Measurements from ENCODE around the gene PDE1C. TPM values are rescaled to one million over a fixed set of nuclear protein-coding genes. Genes with fewer than 3 reads are reported as not detected.

PDE1C gene
- total RNA-seq, 3 donors from 2014 or later (not counting 1 experiment from before 2014, with no cell fraction given), result not detected

DNA sequence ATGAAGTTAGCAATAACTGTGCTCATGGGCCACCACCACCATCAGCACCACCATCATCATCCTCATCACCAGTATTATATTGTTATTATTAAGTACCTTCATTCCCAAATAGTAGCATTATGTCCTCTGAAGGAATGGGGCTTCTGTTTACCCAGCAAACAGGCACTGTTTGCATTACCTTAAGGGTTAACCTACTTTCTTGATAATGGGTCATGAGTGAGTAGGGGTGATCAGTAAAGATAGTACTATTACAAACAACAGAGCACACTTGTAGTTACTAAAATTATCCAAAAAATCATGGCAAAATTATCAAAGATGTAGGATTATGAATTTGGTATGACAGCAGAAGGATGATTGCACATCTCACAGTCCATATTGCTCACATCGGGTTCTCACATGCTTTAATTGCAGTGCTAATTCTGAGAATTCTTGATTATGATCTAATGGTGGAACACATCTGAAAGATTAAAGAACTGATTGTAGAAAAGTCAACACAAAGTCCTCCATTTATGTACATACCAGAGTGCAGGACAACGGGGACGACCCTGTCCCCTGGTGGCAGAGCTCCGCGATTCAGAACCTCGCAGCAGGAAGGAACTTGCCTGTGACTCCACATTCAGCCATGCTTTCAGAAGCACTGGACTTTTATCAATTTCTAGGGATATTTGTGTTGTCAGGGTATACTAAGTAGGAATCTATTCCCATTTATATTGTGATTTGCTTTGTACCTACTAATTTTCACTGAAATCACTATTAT lies 31.0 kb downstream of the PDE1C start:
- DNase-seq, result no peak
- Mint-ChIP-seq H3K27ac (no peak overlapping the region), H3K9me3 (no peaks in the 10 kb centered on the region), H3K27me3 (ENCODE audit: low read depth in 2 of 2) (no peaks in the 10 kb centered on the region), H3K4me1 (no peaks in the 10 kb centered on the region), H3K4me3 (no peak overlapping the region), H3K36me3 (no peaks in the 10 kb centered on the region)
- intact Hi-C loops (cut with micrococcal nuclease), result no loop called here
- Histone ChIP-seq H3K27ac (ENCODE audit: low read length) (no peak overlapping the region), H3K4me1 (ENCODE audit: control insufficient read depth, insufficient read depth, low read length) (no peaks in the 10 kb centered on the region), H3K27me3 (ENCODE audit: control insufficient read depth, insufficient read depth, low read length) (no peaks in the 10 kb centered on the region), H3K4me3 (ENCODE audit: low read length) (no peak overlapping the region), H3K9me3 (ENCODE audit: control insufficient read depth, insufficient read depth, low read length) (no peaks in the 10 kb centered on the region), H3K36me3 (ENCODE audit: control insufficient read depth, insufficient read depth, low read length) (no peaks in the 10 kb centered on the region)
- TF ChIP-seq, protein P1, sequence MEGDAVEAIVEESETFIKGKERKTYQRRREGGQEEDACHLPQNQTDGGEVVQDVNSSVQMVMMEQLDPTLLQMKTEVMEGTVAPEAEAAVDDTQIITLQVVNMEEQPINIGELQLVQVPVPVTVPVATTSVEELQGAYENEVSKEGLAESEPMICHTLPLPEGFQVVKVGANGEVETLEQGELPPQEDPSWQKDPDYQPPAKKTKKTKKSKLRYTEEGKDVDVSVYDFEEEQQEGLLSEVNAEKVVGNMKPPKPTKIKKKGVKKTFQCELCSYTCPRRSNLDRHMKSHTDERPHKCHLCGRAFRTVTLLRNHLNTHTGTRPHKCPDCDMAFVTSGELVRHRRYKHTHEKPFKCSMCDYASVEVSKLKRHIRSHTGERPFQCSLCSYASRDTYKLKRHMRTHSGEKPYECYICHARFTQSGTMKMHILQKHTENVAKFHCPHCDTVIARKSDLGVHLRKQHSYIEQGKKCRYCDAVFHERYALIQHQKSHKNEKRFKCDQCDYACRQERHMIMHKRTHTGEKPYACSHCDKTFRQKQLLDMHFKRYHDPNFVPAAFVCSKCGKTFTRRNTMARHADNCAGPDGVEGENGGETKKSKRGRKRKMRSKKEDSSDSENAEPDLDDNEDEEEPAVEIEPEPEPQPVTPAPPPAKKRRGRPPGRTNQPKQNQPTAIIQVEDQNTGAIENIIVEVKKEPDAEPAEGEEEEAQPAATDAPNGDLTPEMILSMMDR (IDR thresholded peaks at IDR 0.05), result no peak
- 100% methylated on average over 6 of the region's 6 CpGs for WGBS (ENCODE audit: insufficient coverage)
- no peak for ATAC-seq

DNA sequence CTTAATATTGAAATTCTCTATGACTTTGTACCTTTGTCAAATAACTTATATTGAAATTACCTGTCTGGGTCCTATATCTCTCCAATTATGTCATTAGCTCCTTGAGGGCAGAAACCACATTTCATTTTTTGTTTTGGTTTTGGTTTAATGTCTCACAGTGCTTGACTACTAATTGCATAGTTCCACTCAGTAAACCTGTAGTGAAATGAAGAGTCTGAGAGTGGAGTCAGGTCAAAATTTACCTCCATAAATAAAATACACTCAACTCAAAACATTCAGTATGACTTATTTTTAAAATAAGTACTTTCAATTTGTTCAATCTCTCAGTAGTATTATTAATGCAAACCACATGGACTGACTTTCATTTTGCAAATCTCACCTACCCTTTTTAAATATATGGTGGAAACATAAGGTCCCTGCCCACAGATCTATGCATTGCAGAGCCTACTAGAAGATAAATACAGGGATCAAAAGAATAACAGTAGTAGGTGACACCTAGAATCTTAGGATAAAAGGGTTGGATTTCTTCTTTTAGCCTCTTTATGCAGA lies 32.5 kb downstream of the PDE1C start:
- Mint-ChIP-seq H3K4me3 (no peak overlapping the region), H3K27ac (no peak overlapping the region), H3K27me3 (ENCODE audit: low read depth in 2 of 2) (no peaks in the 10 kb centered on the region), H3K9me3 (no peaks in the 10 kb centered on the region), H3K36me3 (no peaks in the 10 kb centered on the region), H3K4me1 (no peaks in the 10 kb centered on the region)
- Histone ChIP-seq H3K4me1 (ENCODE audit: control insufficient read depth, insufficient read depth, low read length) (no peaks in the 10 kb centered on the region), H3K27me3 (ENCODE audit: control insufficient read depth, insufficient read depth, low read length) (no peaks in the 10 kb centered on the region), H3K9me3 (ENCODE audit: control insufficient read depth, insufficient read depth, low read length) (no peaks in the 10 kb centered on the region), H3K4me3 (ENCODE audit: low read length) (no peak overlapping the region), H3K27ac (ENCODE audit: low read length) (no peak overlapping the region), H3K36me3 (ENCODE audit: control insufficient read depth, insufficient read depth, low read length) (no peaks in the 10 kb centered on the region)
- intact Hi-C loops (cut with micrococcal nuclease), result no loop called here
- ATAC-seq (no peak), DNase-seq (no peak)
- TF ChIP-seq, protein P1 (IDR thresholded peaks at IDR 0.05), result no peak

DNA sequence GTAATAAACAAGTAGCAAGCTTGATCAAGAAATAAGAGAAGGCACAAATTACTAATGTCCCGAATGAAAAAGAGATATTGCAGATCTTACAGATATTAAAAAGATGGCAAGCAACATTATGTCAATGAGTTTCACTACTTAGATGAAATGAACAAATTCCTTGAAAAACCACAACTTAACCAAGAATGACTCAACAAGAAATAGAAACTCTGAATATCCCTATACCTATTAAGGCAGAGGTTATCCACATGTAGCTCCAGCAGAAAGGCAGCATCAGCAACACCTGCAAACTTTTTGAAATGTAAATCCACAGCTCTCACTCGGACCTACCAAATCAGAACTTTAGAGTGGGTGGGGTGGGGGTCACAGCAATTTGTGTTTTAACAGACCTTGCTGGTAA lies 33.6 kb downstream of the PDE1C start:
- Histone ChIP-seq H3K27me3 (ENCODE audit: control insufficient read depth, insufficient read depth, low read length) (no peaks in the 10 kb centered on the region), H3K36me3 (ENCODE audit: control insufficient read depth, insufficient read depth, low read length) (no peaks in the 10 kb centered on the region), H3K4me1 (ENCODE audit: control insufficient read depth, insufficient read depth, low read length) (no peaks in the 10 kb centered on the region), H3K9me3 (ENCODE audit: control insufficient read depth, insufficient read depth, low read length) (no peaks in the 10 kb centered on the region), H3K4me3 (ENCODE audit: low read length) (no peak overlapping the region), H3K27ac (ENCODE audit: low read length) (no peak overlapping the region)
- no peak for DNase-seq
- Mint-ChIP-seq H3K27me3 (ENCODE audit: low read depth in 2 of 2) (no peaks in the 10 kb centered on the region), H3K9me3 (peaks cover 0 to 1% of the 10 kb centered on the region in 2 donors), H3K4me3 (no peak overlapping the region), H3K27ac (no peak overlapping the region), H3K4me1 (no peaks in the 10 kb centered on the region), H3K36me3 (no peaks in the 10 kb centered on the region)
- TF ChIP-seq, protein P1 (IDR thresholded peaks at IDR 0.05), result no peak
- no CpG with 5 or more reads among the region's 2 CpGs for WGBS (ENCODE audit: insufficient coverage)
- intact Hi-C loops (cut with micrococcal nuclease), result no loop called here
- no peak for ATAC-seq

DNA sequence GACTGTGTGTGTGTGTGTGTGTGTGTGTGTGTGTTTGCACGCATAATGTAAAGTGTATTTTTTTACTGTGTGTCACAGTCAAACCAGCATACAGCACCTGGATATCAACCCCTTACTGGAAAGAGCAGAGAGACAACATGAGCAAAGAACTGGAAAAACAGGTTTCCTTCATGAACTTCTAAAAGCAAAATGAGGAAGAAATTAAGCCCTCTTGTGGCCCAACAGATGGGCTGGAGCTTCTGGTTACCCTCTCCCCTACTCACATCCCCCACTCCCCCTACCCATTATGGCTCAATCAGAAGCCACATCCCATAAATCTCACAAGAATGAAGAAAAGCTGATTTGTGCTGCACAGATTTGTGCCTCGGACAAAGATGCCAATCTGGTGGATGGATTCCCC lies 36.2 kb downstream of the PDE1C start:
- Mint-ChIP-seq H3K4me3 (no peak overlapping the region), H3K9me3 (peaks cover 0 to 3% of the 10 kb centered on the region in 2 donors), H3K27me3 (ENCODE audit: low read depth in 2 of 2) (no peaks in the 10 kb centered on the region), H3K27ac (no peak overlapping the region), H3K36me3 (no peaks in the 10 kb centered on the region), H3K4me1 (no peaks in the 10 kb centered on the region)
- Histone ChIP-seq H3K4me1 (ENCODE audit: control insufficient read depth, insufficient read depth, low read length) (no peaks in the 10 kb centered on the region), H3K9me3 (ENCODE audit: control insufficient read depth, insufficient read depth, low read length) (no peaks in the 10 kb centered on the region), H3K27ac (ENCODE audit: low read length) (no peak overlapping the region), H3K36me3 (ENCODE audit: control insufficient read depth, insufficient read depth, low read length) (no peaks in the 10 kb centered on the region), H3K4me3 (ENCODE audit: low read length) (no peak overlapping the region), H3K27me3 (ENCODE audit: control insufficient read depth, insufficient read depth, low read length) (no peaks in the 10 kb centered on the region)
- DNase-seq (no peak), ATAC-seq (no peak)
- TF ChIP-seq, protein P1 (IDR thresholded peaks at IDR 0.05), result no peak
- WGBS (ENCODE audit: insufficient coverage), result 76% methylated on average over 1 of the region's 2 CpGs
- intact Hi-C loops (cut with micrococcal nuclease), result no loop called here

All from natural killer cell (primary cell).